CD4-positive, alpha-beta T cell treated with Interleukin-17A for 4 hours (primary cell): ENCODE results near the gene WWOX.

Source experiments
- DNase-seq: peaks from one replicate; pipeline ENCODE4 v3.0.0-alpha.2; 2020; ENCODE audit warnings: mixed read lengths

WWOX gene

DNA sequence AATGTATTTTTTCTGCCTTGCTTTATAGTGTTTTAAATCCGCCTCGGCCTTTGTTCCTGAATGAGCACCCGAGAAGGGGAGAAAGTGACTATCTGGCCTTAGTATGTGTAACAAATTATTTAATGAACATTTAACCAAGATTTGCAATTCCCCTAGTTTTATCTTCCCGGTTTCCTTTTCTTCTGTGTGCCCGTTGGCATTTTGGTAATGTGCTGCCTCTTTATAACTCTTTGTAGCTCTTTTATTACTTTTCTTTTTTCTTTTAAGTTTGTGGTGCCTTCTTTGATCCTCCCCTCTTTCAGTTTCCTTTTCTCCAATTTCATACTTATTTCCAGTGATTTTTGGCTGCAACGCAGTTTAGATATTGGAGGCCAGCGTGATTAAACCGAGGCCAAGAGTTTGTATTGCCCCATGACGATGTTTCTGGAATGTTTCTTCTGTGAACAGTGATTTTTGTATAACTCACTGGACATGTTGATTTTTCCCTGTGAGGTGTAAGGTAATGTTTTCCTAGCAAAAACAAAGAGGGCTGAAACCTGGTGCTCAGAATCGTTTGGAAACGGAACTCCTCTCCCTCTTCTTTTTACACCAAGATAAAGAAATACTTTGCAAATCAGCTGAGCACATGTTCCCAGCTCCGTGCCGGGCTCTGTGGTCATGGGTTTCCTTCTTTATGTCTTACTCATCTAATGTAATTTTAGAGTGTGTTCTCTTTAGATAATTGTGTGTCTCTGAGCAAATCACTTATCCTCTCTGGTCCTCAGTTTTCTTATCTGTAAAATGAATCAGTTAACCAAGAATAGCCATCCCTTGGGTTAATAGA lies 344.3 kb downstream of the WWOX start:
- no peak for DNase-seq

DNA sequence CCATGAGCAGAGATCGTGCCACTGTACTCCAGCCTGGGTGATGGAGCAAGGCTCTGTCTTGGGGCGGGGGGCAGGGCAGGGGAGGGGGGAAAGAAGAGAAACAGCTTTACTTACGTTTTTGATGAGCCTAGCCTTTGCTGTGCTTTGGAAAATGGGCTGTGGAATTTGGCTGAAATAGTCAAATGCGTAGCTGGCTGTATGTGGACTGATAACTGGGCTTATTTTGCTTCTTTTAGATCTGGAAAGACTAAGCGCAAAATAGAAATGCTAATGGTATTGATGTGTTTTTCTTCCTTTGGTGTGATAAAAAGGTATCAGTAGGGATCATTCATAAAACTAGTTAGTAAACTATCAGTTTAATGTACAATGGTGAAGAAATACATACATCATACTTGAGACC lies 346.4 kb downstream of the WWOX start:
- DNase-seq = no peak

DNA sequence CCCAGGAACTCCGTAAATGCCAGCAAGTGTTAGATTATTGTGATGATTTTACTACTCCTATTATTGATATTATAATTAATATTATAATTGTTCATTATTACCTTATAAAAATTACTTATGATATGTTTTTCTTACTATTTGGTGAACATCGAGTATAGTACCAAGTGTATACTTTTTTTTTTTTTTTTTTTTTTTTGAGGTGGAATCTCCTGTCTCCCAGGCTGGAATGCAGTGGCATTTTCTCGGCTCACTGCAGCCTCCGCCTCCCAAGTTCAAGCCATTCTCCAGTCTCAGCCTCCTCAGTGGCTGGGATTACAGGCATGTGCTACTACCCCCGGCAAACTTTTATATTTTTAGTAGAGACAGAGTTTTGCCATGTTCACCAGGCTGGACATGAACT lies 347.0 kb downstream of the WWOX start:
- no peak for DNase-seq

DNA sequence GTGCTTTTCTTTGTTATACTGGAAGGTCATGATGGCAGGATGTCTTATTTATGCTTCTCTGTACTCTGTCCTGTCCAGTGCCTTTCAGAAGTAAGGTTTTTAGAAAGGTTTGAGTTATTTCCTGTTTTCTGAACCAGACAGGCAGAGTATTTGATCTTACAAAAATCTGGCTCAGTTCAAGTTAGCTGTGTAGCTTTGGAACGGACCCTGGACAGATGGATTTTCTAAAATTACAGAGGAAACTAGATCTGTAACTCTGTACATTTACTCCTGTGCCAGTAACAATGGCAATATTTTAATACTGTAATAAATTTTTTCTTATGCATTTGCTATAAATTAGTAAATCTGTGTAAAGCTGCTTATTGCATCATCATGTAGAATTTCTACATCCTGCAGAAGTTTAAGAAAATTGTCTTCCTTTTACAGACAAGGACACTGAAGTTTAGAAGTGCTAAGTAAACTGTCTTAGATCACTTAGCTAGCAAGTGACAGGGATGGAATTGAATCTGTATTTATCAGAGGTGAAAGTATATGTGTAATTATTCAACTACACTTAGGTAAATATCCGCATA lies 347.6 kb downstream of the WWOX start:
- DNase-seq = no peak

DNA sequence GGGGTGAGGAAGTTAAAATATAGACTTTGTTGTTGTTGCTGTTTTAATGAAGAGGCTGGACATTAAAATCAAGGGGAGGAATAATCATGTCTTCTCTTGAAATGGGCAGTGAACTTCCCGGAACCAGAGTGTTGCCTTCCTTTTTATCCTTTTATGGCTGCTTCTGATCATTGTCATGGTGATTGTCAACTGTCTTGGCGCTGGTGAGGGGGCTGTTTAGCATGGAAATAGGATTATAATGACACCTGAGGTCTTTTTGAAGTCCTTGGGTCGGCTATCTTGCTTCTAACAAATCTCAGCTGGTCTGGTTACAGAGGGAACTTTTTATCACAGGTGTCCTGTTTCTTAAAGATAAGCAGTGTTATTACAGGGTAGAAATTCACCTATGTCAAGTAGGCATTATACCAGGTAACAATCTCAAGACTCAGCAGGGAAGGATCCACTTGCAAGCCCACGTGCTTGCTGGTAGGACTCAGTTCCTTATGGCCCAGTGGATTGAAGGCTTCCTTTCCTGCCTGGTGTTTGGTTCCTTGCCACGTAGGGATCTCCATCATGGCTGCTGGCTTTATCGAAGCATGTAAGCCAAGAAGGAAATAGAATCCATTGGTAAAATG lies 349.3 kb downstream of the WWOX start:
- DNase-seq = no peak

DNA sequence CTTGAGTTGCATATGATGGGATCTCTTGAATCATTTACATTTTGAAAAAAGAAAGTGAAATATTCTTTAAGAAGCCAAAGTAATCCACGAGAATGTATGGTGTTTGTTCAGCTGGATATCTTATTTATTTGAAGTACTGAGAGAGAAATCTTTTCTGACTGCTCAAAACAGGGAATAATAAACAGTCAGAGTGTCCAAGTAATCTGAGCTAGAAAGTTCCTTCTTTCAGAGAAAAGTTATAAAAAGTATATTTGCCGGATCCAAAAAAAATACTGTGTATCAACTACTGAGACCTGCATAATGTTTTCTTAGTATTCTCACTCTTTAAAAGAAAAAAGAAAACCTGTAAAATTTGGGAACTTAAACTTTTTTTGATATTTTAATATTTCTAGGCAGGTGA lies 350.8 kb downstream of the WWOX start:
- DNase-seq = no peak

DNA sequence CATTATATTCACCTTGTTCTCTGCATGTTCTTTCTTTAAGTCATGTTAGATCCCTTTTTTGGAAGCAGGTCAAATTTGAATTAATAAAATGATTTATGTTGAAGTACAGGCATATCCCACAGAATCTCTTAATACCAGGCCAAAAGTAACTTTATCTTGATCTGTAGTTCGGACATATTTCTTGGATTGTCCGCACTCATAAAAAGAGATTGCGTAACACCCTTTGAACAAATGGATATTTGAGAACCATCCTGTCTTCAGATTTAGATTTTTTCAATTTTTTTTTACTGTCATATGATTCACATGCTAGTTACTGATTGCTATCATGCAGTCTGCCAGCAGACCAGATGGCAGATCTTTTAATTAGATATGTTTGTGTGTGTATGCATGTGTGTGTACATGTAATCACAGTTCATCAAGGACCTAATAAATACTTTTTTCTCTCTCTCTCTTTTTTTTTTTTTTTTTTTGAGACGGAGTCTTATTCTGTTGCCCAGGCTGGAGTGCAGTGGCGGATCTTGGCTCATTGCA lies 352.6 kb downstream of the WWOX start:
- no peak for DNase-seq

DNA sequence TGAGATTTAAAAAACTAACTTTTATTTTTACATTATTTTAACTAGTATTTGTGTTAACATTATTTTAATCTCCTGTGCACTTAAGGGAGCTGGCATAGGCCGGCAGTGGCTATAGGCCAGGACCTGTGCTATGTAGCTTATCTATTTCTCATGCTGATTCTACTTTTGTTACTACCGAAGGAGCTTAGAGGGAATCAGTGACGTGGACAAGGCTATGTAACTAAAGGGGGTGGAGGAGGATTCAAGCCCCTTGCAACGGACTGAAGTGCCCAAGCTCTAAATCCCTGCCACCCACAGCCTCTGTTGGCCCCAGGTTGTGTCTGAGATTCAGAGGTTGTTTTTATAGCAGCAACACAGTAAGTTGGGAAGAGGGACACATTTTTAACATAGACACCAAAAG lies 356.4 kb downstream of the WWOX start:
- no peak for DNase-seq

DNA sequence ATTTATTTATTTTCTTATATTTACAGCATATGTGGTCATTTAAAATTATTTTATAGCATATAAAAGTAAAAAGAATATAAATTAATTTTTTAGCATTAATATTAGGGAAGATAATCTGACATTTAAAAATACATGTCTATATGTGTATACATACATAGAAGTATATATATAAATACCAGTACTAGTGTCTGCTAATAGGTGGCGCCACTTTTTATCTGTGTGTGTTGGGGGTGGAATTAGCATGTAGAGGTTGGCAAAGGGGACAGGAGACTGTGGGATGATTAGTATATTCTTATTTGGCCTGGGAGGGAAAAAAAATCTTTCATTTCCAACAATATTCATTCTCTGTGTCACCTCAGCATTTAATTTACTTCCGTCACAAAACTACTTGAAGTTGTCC lies 359.1 kb downstream of the WWOX start:
- DNase-seq = no peak

DNA sequence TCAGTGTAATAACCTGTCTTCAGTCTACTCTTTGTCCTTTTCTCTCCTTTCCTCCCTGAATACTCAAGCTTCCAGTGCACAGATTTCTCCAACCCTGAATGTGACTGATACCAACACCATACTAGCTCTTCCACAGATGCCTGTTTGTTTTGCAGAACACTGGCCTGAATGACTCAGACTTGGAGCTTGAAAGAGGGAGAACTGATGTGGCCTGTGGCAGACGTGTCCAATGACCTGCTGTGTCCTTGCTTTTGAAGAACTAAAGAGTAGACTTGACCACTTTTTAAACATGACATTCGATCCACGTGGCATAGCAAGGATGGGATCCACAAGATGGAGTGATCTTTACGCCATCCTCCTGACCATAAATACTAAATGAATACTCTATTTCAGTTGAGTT lies 361.0 kb downstream of the WWOX start:
- DNase-seq = no peak

DNA sequence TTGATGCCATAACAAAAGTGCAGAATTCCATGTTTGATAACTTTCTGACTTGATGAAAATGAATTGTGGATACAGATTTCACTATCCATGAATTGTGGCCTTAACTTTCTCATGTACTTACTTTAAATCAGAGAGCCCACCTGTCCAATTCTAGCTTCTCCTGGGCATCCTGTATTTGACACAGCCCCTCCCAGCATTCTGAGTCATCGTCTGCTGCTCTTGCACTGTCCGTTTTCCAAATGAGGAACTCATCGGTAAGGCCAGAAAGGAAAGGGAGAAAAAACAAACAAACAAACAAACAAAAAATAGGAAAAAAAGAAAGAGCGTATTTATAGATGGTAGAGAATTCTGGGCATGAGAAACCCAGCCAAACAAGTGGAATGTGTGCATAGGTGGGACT lies 361.6 kb downstream of the WWOX start:
- no peak for DNase-seq

DNA sequence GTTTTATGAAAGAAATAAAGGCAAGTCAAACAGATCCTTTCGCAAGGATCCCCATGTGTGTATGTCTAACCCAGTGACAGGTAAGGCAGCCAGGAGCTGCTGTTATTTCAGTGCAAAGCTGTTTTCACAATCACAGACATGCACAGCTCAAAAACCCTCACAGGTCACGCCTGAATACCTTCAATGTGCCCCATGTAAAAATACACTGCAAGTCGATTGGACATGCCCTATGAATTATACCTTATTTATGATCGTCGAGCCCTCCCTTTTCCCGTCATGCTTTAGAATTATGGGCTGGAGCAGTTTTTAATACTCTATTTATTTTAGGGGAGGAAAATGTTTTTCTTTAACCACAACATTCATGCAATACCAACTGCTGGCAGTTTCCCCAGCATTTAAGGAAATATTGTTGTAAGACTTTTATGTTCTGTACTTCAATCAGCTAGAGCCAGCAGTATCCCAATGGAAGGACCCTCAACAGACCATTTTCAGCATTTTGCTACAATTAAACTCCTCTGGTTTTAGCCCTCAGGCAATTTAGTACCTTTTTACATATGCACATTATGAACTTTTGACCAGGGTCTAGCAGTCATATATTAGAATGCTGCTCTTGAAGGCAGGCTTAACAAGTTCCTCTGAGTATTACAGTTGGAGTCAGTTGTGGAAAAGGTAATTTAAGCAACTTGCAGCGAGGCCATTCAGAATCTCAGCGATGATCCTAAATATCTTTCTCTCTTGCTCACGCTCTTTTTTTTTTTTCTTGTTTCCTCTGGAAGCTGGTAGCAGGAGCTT lies 362.2 kb downstream of the WWOX start:
- no peak for DNase-seq

DNA sequence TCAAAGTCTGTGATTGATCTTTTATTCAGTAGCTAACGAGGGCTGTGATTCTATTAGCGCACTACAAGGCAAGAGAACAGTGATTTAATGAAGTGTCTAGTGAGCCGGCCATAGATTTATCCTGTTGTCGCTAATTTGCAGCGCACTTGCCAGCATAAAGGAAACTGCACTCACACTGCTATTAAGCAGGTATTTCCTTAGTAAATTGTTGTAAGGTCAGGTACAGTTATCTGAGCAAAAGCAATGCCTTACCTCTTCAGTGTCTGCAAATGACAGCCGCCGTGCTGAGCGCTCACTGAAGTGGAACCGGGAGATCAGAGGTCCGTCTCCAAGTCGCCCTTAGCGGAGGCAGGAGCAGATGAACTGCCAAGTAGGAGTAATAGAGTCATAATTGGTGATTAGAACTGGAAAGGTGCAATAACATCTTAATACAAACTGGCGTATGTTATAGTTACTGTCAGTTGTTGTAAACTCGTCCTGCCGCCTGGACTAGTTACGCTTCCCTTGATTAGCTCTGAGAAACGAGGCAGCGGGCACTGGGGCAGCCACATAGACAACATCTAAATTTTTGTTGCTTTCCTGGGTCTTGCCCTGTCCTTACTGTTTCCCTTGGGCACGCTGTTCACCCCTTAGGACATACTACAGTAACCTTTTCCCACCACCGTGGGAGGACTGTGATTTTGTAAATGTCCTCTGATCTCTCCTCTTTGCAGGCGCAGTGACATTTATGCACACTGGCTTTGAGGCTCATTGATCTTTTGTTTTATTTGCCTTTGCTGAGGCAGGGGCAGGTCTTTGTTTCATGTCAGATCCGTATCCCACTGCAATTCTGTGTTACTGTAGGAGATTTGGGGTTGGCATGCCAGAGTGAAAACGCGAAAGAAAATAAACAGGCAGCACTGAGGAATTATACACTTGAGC lies 363.1 kb downstream of the WWOX start:
- DNase-seq = no peak

DNA sequence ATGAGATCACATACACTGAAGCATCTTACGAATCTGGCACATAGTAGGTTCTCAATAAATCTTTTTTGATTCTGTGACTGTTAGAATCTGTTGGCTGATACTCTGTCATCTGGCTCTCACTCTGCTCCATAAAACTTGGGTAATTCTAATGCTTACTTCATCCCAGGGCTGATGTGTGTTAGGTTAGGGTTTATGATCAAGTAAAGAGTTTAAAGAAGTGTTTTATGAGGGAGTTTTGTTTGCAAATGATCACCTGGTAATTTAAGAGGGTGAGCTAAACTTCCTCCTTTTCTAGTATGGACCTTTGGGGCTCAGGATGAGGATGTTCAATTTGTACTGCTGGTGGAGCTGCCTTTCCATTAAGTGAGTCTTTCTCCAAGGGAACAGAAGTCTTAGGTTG lies 364.1 kb downstream of the WWOX start:
- DNase-seq = no peak

DNA sequence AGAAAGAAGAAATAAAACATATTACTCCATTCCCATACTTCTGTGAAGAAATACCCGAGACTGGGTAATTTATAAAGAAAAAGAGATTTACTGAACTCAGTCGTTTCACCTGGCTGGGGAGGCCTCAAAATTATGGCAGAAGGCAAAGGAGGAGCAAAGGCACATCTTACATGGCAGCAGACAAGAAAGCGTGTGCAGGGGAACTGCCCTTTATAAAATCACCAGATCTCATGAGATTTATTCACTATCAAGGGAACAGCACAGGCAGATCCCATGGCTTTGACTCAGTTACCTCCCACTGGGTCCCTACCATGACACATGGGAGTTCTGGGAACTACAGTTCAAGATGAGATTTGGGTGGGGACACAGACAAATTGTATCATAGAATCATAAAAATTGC lies 365.4 kb downstream of the WWOX start:
- no peak for DNase-seq

DNA sequence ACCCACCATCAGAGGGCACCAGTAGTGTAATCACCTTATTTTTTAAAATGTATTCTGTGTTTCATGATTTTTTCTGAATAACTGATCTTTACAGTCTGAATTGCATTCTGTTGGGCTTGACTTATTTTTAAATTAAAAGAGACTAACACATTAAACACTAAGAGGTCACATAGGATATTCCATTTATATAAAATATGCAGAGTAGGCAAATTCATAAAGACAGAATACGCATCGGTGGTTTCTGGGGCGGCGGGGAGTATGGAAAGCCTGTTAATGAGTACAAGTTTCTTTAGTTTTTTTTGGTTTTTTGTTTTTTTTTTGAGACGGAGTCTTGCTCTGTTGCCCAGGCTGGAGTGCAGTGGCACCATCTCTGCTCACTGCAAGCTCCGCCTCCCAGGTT lies 366.3 kb downstream of the WWOX start:
- no peak for DNase-seq

DNA sequence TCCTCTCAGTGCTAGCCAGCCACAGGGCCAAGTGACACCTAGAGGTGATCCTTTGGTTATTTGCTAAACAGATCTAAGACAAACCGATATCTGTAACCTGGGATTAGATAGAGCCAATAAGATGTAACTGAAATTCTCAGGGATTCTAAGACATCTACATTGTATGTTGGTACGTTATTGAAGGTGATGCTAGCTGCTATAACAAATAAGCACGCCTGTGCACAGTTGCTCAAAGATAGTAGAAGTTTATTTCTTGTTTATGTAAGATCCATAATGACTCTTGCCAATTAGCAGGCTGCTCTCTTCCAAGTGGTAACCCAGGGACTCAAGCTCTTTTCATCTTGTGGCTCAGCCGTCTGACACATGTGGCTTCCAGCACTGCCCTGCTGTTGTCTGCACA lies 370.3 kb downstream of the WWOX start:
- DNase-seq = no peak

DNA sequence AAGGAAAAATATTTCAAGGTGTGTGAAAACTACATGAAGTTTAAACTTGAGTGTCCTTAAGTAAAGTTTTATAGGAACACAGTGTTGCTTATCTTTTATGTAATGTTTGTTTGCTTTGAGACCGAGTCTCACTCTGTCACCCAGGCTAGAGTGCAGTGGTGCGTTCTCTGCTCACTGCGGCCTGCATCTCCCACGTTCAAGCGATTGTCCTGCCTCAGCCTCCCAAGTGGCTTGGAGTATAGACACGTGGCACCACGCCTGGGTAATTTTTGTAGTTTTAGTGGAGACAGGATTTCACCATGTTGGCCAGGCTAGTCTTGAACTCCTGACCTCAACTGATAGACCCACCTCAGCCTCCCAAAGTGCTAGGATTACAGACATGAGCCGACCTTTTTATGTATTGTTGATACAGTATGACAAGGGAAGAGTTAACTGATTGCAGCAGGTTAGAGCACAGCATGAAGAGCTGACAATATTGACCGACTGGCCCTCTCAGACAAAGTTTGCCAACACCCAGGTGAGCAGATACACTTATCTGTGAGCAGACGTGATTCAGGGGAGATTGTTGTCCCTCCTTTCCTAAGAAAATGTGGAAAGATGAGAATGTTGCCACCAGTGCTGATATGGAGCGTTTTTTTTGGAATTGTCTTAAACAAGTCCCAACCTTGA lies 373.7 kb downstream of the WWOX start:
- no peak for DNase-seq

DNA sequence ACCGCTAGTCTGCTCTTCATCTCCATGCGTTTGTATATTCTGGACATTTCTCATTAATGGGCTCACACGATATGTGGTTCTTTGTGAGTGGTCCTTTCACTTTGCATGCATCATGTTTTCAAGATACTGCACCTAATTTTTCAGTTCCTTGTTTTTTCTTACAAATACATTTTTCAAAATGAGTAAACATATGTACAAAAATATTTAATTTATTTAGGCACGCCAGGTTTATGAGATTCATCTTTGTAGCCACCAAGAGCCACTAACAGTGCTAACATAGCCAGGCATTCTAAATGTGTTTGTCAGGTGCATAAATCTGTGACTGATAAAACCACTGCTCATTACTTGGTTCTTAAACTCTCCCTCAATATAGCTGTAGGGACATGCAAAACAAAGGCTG lies 375.3 kb downstream of the WWOX start:
- DNase-seq = no peak

DNA sequence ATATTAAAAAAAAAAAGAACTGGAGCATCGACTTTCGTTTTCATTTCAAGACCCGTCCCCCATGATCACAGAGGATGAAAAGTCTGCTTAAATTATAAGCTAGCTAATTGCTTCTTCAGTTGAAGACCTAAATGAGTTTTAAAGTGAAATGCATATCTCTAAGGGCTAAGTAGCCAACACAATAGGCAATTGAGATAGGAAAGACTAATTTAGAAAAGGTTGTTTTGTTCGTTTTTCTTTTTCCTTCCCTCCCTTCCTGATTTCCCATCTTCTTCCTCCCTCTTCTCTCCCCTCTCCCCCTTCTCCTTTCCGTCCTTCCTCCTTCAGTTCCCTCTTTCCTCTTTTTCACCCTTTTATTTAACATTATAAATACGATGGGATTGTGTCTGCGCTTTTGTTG lies 377.2 kb downstream of the WWOX start:
- no peak for DNase-seq

DNA sequence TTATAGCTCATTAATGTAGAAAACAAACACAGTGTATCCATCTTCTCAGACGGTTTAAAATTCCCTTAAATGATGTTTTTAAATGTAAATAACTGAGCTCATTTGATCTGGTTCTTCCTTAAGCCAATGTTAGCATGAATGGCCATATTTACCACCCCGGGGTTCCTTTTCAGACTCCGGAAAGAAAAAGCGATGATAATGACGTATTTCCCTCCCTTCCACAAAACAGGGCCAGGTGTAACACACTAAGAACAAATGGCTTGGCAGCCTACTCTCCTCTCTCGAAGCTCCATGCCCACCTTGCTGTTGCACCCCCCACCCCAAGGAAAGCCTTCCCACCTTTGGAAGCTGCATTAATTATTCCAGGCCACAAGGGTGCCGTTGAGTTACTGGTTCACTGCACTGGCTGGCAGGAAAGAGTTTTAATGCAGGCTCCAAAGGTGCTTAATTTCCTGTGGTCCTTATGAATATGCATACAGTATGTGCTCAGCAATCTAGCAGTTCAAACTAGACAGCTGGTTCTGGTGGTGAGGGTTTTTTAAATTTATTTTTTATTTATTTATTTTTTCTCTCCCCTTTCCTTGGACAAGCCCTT lies 378.9 kb downstream of the WWOX start:
- DNase-seq = peak; percentile 28
